Activated CD4-positive, alpha-beta T cell treated with anti-CD3 and anti-CD28 coated beads for 4 hours (primary cell): ENCODE results near the gene ARHGDIA.
"Not testable (repeated sequence)": the region's sequence is repeated elsewhere in the genome, so short reads cannot be mapped to it uniquely, and the experiment has no call there.

Experiments used
- DNase-seq, 2 donors: peaks; one replicate each; pipeline ENCODE4 v3.0.0-alpha.2; 2020

The ARHGDIA gene

DNA sequence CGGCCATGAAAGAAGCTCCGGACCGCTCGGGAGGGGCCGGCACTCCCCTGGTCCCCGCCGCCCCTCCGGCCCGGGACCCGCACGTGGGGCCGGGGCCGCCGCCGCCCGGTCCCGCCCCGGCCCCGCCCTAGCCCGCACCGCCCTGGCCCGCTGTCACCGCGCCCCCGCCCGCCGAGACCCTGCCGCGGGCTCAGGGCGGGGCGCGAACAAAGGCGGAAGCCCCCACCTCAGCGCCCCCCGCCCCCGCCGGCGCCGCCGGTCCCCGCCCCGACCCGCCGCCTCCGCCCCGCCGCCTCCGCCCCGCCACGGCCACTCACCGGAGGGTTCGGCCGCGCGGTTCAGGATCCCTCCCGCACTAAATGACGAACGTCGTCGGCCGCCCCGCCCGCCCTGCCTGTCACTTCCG is at the start of gene ARHGDIA:
ARHGDIA (minus strand) TSS at position 357 of the 406 bp plus-strand sequence. CDS start 1,407 bp downstream, outside the sequence.
- no peak for DNase-seq

DNA sequence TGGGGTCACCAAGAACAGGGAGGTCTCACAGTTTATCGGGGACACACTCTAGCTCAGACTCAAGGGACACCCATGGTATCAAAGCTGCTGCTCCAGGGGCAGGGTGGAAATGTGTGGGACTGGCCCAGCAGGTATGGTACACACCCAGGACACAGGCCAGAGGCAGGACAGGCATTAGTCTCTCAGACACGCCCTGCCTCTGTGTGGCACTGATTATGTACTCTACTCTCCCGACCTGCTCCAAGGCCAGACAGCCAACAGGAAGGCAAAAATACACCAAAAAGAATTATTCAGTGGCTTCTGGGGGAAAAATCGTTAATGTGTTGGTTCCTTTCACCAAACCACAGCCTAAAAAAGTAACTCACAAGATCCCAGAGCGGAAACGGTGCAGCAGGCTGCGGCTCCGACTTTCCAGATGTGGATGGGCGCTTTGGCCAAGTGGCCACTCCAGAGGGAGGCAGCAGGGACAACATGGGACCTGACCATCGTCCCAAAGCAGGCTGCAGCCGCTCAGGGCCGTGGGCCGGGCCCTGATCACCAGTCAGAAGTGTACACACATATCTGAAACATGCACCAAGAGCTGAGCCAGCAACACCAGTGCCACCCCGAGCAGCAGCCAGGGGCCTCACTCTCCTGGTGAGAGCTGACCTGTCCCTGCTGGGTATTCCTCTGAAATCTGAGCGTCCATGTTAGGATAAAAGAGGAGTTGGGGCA is 47.9 kb upstream of the ARHGDIA start:
- no peak for DNase-seq

DNA sequence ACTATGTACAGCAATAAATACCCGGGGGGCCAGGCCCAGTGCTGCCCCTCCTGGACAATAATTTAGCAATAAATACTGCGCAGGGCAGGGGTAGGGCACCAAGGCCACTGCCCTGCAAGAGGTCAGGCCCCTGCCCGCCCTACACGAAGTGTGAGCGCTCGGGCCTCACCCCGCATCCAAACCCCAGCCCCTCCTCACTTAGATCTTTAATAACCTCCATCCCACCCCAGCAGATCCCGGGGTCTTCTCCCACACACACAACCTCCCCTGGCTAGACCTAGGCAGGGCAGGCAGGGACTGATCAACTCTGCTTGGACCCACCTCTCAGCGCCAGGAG is 47.2 kb upstream of the ARHGDIA start:
- DNase-seq = not testable (repeated sequence)

DNA sequence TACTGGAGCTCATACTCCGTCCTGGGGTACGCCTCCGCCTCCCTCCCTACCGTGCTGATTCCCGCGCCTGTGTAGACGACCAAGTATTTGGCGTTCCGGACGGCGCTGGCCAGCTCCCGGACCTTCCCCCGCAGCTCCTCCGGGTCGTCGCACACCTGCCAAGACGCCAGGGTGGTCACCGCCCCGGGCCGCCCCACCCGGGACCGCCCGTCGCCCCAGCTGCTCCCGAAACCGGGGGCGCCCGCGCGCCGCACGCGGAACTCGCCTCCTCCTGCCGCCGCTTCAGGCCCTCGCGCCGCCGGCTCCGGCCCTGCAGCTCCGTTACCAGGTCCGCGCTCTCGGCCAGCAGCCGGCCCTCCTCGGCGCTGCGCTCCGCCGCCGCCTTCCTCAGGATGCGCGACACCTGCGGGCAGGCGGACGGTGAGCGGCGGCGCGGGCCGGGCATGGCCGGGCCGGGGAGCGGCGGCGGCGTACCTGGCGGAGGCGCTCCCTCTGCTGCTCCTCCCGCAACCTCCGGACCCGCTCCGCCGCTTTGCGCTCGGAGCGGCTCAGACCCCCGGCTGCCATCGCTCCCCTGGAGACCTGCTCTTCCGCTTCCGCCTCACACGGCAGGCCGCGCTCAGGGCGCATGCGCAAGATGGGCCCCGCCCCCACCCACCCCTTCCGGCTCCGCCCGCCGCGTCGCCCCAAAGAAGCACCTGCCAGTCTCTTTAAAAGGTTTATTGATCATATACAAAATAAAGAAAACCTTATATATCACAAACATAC is 46.6 kb upstream of the ARHGDIA start, which contains the start of gene SIRT7:
SIRT7 (minus strand) TSS at position 612 of the 768 bp plus-strand sequence; CDS start at position 567, 45 bp downstream.
- peak; percentile 77 to 81 for DNase-seq

DNA sequence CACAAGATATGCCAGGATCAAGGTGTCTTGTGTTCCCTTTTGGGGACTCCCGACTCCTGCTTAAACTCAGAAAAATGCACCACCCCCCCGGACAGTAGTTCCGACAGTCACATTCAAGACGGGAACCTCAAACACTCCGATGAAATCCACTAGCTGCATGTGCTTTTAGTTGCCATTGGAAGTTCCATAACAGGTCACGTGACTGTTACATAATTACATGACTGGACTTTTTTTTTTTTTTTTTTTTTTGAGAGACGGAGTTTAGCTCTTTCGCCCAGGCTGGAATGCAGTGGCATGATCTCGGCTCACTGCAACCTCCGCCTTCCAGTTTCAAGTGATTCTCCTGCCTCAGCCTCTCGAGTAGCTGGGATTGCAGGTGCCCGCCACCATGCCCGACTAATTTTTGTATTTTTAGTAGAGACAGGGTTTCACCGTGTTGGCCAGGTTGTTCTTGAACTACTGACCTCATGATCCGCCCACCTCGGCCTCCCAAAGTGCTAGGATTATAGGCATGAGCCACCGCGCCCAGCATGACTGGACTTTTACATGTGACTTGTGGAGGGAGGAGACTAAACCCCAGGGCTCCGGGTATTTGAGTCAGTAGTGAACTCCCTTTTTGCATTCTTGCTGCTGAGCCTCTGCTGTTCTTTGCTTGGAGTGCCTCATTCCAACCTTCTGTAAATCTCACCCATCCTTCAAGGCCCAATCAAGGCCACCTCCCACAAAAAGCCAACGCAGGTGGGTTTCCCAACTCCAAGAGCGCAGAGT is 45.3 kb upstream of the ARHGDIA start:
- DNase-seq = no peak

DNA sequence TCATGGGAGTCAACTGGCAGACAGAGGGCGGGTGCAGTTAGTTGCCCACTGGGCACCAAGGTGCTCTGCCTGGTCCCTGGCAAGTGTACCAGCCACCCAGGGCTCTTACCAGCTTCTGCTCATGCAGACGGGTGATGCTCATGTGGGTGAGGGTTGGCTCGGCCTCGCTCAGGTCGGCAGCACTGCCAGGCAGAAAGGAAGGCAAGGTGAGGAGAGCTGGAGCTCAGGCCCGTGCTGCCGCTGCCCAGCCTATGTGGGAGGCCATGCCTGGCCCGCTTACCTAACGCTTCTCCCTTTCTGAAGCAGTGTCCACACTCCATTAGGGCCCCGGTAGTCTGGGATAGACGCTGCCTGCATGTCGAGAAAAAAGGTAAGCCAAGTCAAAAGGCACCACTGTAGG is 44.2 kb upstream of the ARHGDIA start:
- DNase-seq = no peak

DNA sequence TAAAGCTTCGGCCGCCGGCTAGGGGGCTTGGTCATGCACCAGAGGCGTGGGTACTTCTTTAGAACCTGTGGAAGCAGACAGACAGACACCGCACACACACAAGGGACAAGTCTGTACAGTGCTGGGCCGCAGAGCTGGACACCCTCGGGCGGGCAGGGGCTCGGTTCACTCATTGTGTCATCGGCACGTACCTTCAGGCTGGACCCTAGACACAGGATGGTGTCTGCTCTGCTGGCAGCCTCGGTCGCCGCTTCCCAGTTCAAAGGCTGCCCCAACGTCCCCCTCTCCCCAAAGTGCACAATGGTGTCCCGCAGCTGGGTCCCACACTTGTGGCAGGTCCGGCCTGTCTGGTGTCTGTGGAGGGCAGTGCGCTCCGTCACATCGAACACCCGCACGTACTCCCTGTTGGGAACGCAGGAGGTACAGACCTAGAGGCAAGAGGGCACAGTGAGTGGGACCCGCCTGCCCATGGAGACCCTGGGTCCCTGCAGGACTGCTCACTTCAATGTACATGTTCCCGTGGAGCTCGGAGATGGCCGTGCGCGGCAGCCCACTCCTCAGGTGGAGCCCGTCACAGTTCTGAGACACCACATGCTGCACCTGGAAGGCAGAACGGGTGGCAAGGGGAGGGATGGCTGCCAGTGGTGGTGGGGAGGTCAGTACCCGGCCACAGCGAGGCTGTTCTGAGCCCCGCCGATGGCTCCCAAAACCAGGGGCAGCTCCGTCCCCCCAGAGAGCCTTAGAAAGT is 43.1 kb upstream of the ARHGDIA start:
- no peak for DNase-seq

DNA sequence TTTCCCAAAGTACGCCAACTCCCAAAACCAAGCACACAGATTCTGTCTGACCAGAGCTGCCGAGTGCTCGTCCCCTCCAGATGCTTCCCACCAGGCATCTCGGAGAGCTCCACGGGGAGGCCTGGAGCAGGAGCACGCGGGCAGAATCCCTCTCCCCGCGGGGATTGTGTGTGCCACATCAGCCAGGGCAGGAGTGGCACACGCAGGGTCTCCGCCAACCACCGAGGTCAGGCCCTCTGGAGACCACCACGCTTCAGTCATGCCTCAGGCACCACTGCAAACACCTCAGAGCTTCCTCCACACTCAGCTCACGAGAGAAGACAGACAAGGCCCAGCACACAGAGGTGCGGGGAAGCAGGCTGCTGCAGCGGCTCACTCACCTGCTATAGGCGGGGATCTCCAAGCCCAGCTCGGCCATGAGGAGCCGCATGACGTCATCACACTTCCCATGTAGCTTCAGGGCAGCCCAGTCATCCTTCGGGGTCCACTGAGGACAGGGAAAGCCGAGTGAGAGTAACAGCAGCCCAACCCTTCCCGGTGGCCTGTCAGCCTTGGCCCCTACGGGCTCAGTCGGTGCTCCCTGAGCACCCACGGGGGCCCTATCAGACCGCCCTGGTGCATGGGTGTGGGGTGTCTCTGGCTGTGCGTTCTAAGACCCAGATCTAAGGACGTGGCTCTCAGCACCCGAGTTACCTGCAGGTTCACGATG is 42.4 kb upstream of the ARHGDIA start:
- no peak for DNase-seq

DNA sequence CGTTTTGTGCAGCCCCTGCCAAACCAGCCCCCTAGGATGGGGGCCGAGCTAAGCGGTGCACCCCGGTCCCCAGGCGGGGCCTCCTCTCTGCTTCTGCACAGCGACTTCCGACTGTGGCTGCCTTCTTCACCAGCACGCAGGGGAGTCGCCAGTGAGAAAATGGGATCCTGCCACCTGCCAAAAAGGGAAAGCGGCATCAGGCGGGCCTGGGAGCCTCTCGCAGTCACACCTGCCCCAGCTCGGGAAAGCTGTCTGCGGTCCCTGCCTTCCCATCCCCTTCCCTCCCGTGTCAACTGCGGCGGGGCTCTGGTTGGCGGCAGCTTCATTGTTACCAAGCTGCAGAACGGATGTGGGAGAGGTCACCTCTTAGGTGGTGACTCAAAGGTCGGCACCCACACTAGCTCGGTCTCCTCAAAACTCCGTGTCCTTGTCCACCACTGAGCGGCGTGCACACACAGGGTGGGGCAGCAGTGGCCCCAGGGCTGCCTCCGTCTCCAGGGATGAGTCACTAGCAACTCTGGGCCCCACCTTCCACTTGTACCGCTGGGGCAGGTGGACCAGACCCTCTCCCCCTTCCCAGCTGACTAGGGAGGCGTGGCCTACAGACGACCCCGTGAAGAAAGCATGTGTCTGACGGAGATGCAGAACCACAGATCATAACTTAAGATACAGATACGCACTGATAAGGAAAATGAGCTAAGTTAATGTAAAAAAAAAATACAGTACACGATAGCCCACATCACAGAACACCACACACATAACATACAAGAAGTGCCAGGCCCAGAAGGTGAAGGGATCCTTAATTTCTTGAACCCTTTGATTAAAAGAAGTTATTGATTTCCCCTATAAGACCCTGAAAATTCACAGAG is 41.5 kb upstream of the ARHGDIA start:
- DNase-seq = no peak

DNA sequence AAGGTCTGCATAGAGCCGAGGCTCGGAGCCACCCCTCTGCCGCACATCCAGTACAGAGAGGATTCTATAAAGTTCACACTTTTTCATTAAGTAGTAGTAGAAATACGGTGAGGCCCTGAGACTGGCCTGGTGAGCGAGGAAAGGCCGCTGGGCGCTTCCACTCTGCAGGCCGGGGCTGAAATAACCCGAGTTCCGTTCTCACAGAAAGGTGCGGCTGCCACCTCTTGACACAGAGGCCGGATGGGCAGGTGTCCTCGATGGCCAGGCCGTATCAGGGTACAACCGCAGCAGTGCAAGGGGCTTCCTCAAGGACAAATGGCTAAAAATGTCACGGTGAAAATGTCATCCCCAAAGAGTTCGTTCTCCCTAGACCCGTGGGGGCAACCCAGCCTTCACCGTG is 40.8 kb upstream of the ARHGDIA start:
- DNase-seq = no peak

DNA sequence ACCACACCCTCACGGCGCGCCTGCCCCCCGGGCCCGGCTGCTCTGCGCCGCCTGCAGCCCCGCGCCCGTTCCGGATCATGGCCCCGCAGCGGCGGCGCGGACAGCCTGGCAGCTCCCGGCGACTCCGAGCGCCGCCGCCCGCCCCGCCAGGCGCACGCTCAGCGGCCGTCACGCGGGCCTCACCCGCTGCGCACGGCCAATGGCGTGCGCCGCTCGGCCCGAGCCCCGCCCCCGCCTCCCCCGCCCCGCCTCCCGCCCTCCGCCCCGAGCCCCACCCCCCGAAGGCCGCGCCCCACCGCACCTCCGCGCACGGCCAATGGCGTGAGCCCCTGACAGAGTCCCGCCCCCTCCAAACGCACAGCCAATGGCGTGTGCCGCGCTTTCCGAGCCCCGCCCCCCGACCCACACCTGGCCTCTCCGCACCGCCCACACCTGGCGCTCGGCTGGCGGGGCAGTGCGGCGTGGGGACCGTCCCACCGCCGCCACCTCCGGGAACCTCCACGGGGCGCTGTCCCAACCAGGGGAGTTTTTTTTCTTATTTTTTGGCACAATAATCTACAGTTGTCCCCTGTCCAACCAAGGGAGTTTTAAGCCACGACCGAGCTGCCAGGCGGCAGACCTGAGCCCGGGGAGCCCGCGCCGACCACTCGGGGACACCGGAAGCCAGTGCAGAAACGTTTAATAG is 40.3 kb upstream of the ARHGDIA start, which contains the start of gene PCYT2:
PCYT2 (minus strand) TSS at position 123 of the 685 bp plus-strand sequence; CDS start at position 79, 44 bp downstream.
- DNase-seq = peak; percentile 94 to 97

DNA sequence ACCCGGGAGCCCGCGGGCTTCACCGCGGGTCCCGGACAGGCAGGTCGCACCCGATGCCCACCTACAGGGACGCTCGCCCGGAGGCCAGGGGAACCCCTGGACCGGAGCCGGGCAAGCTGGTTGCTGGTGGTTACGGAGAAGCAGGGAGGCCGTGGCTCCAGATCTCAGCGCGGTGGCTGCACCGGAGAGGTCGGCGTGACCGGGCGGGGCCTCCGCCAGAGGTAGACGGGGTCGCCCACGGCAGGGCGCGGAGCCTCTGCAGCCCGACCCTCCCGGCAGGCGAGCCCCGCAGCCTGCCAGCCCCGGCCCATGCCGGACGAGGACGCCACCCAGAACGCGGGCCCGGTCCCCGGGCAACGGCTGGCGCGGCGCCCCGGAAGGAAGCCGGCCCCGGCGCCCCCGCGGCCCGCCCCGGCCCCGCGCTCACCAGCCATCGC is 39.7 kb upstream of the ARHGDIA start:
- peak in 1 of 2 donors; percentile 33 for DNase-seq

DNA sequence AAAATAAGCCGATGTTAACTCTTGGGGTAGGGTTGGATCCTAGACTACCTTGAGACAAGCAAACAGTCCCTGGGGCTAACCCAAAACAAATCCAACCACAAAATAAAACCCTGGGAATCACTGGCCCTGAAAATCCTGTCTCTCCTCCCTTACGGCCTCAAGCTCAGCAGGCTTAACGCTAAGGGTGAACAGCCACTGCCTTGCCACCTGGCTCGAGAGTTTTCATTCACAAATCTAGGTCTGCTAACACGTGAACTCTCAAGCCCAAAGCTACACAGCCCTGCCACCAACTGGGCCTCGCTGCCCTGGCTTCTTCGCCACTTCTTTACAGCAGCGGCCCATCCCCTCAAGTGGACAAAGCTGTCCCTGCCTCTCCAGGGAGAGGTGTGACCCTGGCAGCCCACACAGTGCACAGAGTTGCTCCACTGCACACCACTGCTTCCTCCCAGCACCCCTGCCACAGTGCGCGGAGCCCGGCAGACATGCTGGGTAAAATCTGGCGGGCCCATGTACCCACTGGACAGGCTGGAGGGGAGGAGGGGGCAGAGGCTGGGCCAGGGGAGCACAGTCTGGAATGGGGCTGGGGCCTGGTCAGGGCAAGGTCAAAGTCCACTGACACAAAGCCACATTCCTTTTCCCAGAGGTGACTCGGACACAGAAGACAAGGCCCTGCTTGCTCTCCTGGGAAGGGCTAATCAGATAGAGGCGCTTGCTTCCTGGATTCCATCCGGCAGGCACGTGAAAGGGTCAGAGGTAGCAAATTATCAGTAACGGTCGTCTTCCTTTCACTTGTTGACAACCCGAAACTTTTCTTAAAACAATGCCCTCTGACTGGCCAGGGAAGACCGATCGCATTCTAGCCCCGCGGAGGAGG is 39.1 kb upstream of the ARHGDIA start:
- DNase-seq = no peak

DNA sequence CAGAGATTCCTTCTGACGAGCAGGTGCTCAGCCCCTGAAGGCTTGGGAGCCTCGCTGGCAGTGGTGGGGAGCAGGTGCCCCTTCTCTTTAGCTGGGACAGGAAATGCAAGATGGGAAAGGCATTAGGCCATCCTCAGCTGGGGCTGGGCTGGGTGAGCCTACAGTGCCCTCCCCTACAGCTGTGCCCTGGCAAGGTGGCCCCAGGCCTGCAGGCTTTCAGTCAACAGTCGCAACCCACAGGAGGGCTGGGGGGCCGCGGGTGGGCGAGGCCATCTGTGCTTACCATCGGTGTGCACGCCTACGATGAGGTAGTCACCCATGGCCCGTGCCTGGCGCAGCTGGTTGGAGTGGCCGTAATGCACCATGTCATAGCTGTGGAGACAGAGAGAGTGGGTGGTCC is 38.1 kb upstream of the ARHGDIA start:
- no peak for DNase-seq

DNA sequence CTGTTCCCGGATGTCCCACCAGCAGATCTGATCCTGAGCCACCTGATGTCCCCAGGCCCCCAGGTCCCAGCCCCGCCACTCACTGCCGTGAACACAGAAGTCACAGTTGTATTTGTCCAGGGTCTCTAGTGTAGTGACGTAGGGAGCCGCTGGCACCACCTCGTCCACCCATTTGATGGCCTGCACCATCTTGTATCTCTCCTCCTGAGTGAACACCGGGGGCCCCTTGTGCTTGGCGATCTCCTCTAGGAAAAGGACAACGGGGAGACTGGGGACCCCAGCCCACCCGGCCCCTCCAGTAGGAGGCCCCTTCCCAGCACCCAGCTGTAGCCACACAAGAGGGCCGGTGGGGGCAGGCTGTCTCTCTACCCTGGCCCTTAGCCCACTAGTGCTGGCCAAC is 37.7 kb upstream of the ARHGDIA start:
- DNase-seq = no peak

DNA sequence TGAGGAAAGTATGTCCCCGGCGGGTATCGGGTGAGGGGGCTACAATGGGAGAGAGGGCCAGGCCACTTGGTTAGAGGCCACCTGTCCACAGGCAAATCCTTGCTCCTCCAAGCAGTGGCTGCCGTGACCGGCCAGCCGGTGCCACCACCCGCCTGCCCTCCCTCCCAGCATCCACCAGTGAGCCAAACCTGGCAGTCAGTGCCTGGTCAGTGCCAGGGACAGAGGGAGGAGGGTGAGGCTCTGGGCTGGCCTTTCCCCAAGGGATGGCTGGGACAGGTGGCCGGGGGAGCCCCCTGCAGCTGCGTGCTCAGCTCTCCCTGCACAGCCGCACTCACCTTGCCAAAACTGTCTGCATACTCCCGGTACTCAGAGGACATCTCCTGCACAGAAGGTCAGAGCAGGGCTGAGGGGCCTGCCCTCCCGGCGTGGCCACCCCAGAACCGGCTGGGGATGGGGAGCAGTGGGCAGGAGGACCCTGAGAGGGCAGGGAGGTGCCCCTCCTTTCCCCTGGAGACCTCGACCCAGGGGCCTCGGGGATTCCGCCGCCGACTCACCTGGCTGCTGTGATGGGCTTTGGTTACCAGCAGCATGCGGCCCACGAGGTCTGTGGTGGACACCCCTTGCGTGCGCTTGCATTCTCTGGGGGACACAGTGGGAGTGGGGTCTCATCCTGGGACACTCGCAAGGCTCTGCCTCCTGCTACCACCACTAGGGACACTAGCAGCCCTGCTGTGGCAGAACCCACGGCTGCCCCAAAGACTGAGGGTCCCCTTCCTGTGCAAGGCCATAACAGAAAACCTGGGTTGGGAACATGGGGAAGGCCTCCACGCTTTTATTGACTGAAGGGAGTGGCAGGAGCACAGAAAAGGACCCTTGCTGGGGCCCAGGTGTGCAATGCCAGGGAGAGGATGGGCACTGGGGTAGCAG is 36.3 kb upstream of the ARHGDIA start:
- DNase-seq = no peak

DNA sequence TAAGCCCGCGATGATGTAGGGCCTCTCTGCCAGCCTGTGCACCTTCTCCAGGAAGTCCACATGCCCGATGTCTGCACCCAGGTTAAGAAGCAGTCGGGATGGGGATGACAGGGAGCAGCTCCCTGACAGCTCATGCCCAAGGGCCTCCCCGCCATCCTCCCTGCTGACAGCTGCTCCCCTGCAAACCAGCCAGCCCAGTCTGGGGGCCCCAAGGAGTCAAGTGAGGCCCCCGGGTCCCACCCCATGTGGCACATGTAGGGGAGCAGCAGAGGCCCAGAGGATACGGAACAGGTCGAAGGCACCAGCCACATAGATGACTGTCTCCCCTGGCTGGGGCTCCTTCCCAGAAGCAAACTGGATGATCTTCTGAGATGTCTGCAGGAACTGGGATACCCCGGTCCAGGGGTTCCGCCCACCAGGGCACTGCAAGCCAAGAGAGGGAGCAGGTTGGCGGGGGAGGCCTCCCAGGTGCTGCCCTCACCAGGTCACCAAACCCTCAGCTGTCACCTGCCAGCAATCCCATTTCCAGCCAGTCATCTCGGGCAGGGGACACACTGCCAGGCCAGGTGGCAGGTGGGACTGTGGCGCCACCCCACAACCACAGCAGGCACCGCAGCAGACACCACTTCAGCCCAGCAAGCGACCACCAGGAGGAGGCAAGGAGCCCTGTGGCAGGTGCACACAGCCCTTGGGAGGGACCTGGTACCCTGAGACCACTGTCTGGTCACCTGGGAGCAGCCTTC is 35.5 kb upstream of the ARHGDIA start:
- DNase-seq = no peak
